WERI-Rb-1 (cell line): ENCODE data around the gene SPAM1.

ENCODE experiments used
- DNase-seq: peaks from one replicate; pipeline ENCODE4 v3.0.0-alpha.2; 2020
- H3K27ac ChIP-seq: fragments of 250-450 bp; sonication (Bioruptor Pico); 2 replicates; pipeline ENCODE4 v1.5.1; 2020; ENCODE audit warnings: mild to moderate bottlenecking, moderate library complexity
- H3K27me3 ChIP-seq: fragments of 250-450 bp; sonication (Bioruptor Pico); 2 replicates; pipeline ENCODE4 v1.5.1; 2021; ENCODE audit warnings: mild to moderate bottlenecking, low read depth, moderate library complexity; ENCODE audit not compliant: insufficient read depth, severe bottlenecking
- H3K36me3 ChIP-seq: fragments of 250-450 bp; sonication (Bioruptor Pico); 2 replicates; pipeline ENCODE4 v1.5.1; 2020; ENCODE audit warnings: mild to moderate bottlenecking, moderate library complexity
- H3K4me3 ChIP-seq: 2 replicates; pipeline ENCODE4 v1.5.1; 2011; ENCODE audit warnings: low read depth, mild to moderate bottlenecking, control low read depth, low read length
- H3K9me3 ChIP-seq: fragments of 250-450 bp; sonication (Bioruptor Pico); 2 replicates; pipeline ENCODE4 v1.5.1; 2021; ENCODE audit warnings: mild to moderate bottlenecking, moderate library complexity; ENCODE audit not compliant: severe bottlenecking
- TF ChIP-seq, protein P1 (sequence below): IDR thresholded peaks from 2 replicates; pipeline ENCODE4 v1.5.1; 2011; ENCODE audit warnings: low read depth, mild to moderate bottlenecking, control low read depth, inconsistent platforms, low read length

Gene SPAM1

DNA sequence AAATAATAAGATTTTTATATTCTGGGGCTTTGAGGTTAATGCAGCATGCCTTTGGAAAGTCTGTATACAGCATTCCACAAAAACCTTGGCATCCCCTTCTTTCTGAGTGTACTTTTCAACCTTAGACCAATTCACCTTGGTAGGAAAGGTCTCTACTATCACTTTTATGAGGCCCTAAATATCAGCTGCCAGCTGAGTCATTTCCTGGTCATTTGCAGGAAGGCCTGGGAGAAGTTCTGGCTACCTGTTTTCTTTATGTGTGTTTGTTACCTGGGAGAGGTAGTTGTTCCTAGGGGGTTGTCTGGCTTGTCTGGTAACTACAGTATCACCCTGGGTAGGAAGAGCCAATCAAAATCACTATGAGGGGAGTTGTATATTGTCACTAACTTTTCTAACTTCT is 4.1 kb downstream of the SPAM1 start:
- Histone ChIP-seq H3K27ac (no peak overlapping the region), H3K4me3 (no peak overlapping the region), H3K27me3 (no peaks in the 10 kb centered on the region), H3K36me3 (no peaks in the 10 kb centered on the region), H3K9me3 (no peaks in the 10 kb centered on the region)
- DNase-seq = no peak
- TF ChIP-seq, protein P1, sequence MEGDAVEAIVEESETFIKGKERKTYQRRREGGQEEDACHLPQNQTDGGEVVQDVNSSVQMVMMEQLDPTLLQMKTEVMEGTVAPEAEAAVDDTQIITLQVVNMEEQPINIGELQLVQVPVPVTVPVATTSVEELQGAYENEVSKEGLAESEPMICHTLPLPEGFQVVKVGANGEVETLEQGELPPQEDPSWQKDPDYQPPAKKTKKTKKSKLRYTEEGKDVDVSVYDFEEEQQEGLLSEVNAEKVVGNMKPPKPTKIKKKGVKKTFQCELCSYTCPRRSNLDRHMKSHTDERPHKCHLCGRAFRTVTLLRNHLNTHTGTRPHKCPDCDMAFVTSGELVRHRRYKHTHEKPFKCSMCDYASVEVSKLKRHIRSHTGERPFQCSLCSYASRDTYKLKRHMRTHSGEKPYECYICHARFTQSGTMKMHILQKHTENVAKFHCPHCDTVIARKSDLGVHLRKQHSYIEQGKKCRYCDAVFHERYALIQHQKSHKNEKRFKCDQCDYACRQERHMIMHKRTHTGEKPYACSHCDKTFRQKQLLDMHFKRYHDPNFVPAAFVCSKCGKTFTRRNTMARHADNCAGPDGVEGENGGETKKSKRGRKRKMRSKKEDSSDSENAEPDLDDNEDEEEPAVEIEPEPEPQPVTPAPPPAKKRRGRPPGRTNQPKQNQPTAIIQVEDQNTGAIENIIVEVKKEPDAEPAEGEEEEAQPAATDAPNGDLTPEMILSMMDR = no peak

DNA sequence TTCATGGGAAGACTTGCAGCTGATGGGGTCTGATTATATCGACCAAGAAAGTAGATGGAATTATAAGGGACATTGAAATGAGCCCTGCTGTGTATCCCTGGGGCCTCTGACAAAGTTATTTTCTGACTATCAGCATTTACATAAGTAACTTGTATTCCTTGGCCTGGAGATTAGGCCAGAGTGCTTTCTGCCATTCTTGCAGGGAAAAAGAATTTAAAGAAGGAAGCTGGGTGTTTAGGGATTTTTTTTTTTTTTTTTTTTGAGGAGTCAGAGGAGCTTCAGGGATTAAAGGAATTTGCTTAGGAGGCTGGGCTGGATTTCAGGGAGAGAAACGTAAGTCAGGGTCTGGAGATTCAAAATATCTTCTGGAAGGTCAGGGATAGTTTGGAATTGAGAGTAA is 4.6 kb downstream of the SPAM1 start:
- Histone ChIP-seq H3K36me3 (no peaks in the 10 kb centered on the region), H3K27ac (no peak overlapping the region), H3K27me3 (no peaks in the 10 kb centered on the region), H3K4me3 (no peak overlapping the region), H3K9me3 (no peaks in the 10 kb centered on the region)
- no peak for DNase-seq
- TF ChIP-seq, protein P1 = no peak

DNA sequence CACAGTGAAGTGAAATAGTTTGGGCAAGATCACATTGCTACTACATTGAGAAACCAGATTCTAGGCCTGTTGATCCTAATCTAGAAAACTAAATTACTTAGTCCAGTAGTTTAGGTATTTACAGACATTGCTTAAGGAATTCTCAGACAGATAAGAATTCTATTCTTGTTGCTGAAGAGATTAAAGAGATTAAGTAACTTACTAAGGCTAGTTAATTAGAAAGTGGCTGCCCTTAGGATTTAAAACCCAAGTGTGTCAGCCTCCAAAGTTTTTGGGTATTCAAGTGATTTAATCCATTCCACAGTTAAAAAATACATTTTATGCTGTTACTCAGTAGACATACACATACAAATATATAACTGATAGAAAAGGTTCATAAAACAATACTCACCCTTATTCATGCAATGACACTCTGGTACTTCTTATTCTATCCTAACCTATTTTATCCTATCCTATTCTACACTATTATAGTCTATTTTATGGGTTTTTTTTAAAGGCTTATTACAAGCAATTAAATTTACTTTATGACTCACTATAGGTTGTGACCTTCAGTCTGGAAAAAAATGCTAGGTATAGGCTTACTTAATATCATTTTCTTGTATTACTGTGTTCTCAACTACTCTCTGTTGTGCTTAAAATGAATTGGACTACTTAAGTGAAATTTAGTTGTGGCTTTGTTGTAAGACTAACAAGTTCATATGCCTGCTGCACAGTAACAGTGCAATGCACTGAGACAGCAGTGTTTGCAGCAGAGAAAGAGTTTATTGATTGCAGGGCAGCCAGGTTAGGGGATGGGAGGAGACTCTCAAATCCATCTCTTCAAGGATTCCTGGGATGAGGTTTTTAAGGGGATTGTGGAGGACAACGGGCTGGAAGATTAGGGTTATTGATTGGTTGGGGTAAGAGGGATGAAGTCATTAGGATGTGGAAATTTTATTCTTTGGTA is 10.7 kb downstream of the SPAM1 start:
- H3K27ac ChIP-seq = no peak overlapping the region
- TF ChIP-seq, protein P1 = no peak

DNA sequence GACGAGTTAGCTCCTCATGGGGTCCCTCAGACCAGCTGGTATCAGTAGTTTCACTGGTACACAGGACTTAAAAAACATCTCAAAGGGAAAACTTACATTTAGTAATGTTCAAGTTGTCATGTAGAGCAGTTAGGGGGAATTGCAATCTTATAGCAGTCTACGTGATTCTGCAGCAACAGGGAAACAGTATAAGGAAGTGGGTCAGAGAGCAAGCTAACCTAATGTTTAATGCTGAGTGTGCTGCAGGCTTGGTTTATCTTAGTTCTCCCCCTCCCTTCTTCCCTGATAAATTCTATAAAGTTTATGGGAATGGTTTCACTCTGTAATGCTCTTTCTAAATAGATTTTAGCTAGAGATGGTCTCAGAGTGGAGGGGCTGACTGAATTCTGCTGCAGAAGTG is 11.3 kb downstream of the SPAM1 start:
- TF ChIP-seq, protein P1 = no peak
- no peak overlapping the region for H3K27ac ChIP-seq
- H3K36me3 ChIP-seq = no peaks in the 10 kb centered on the region
- peaks cover 4% of the 10 kb centered on the region for H3K9me3 ChIP-seq
- H3K27me3 ChIP-seq = no peaks in the 10 kb centered on the region
- H3K4me3 ChIP-seq = no peak overlapping the region
- no peak for DNase-seq

More for the DNA sequence above, 10.7 kb downstream of the SPAM1 start:
- DNase-seq = peak; percentile 8
- Histone ChIP-seq H3K36me3 (no peaks in the 10 kb centered on the region), H3K4me3 (no peak overlapping the region), H3K27me3 (no peaks in the 10 kb centered on the region), H3K9me3 (peaks cover 4% of the 10 kb centered on the region)

DNA sequence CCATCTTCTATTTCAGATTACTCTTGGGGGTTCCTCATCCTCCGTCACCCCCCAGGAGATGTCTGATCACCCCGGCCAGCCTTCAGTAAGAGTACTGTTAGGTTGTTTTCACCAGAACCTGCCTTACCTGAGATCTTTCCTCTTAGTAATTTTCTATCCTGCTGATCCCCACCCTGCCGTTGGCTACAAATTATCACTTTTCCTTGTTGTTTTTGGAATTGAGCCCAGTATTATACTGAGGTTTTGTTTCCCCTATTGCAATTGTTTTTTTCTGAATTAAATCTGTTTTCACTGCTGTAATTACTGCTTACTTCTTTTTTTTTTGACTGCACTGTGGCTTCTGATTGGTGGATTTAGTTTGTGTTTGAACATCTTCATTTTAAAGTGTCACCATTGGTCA is 14.7 kb downstream of the SPAM1 start:
- no peak for DNase-seq
- no peak overlapping the region for H3K4me3 ChIP-seq
- peaks cover 4% of the 10 kb centered on the region for H3K9me3 ChIP-seq
- no peak overlapping the region for H3K27ac ChIP-seq
- H3K27me3 ChIP-seq = no peaks in the 10 kb centered on the region
- H3K36me3 ChIP-seq = no peaks in the 10 kb centered on the region
- TF ChIP-seq, protein P1 = no peak
